DOHH2 (cell line): Measurements from ENCODE around the gene BBS12.

Source experiments
- H3F3A ChIP-seq: fragments of 200-600 bp; sonication (generic), shearing (Covaris generic); 2 replicates; pipeline ENCODE4 v1.6.0; 2016; ENCODE audit warnings: antibody characterized with exemption, mild to moderate bottlenecking; ENCODE audit not compliant: control insufficient read depth, insufficient read depth
- H3K27ac ChIP-seq: fragments of 200-600 bp; sonication (generic); 2 replicates; pipeline ENCODE4 v1.5.1; 2014; ENCODE audit warnings: low read depth, mild to moderate bottlenecking, low read length, moderate library complexity
- H3K27me3 ChIP-seq: fragments of 200-600 bp; sonication (generic); 2 replicates; pipeline ENCODE4 v1.6.1; 2014; ENCODE audit warnings: mild to moderate bottlenecking, low read length, mixed read lengths; ENCODE audit not compliant: control insufficient read depth
- H3K36me3 ChIP-seq: fragments of 200-600 bp; sonication (generic); 2 replicates; pipeline ENCODE4 v1.6.1; 2014; ENCODE audit warnings: mild to moderate bottlenecking, low read length, moderate library complexity, mixed read lengths; ENCODE audit not compliant: control insufficient read depth
- H3K4me1 ChIP-seq: fragments of 200-600 bp; sonication (generic); 2 replicates; pipeline ENCODE4 v1.6.1; 2014; ENCODE audit warnings: mild to moderate bottlenecking, low read length, mixed read lengths; ENCODE audit not compliant: control insufficient read depth
- H3K4me2 ChIP-seq: fragments of 200-600 bp; sonication (generic); 2 replicates; pipeline ENCODE4 v1.6.0; 2014; ENCODE audit warnings: mild to moderate bottlenecking, low read length, moderate library complexity
- H3K4me3 ChIP-seq: fragments of 200-600 bp; sonication (generic); 2 replicates; pipeline ENCODE4 v1.5.1; 2014; ENCODE audit warnings: mild to moderate bottlenecking, low read length, mixed read lengths
- H3K79me2 ChIP-seq: fragments of 200-600 bp; sonication (generic); 2 replicates; pipeline ENCODE4 v1.6.1; 2014; ENCODE audit warnings: mild to moderate bottlenecking, low read length, mixed read lengths; ENCODE audit not compliant: control insufficient read depth
- H3K9me2 ChIP-seq: fragments of 200-600 bp; sonication (generic); replicated peaks from 2 replicates; pipeline ENCODE4 v1.6.1; 2014; ENCODE audit warnings: mild to moderate bottlenecking, low read length, mixed read lengths; ENCODE audit not compliant: control insufficient read depth
- H3K9me3 ChIP-seq: fragments of 200-600 bp; sonication (generic); 2 replicates; pipeline ENCODE4 v1.6.1; 2014; ENCODE audit warnings: antibody characterized with exemption, low read length, mixed read lengths; ENCODE audit not compliant: control insufficient read depth, insufficient read depth
- H4K20me1 ChIP-seq: fragments of 200-600 bp; sonication (generic); 2 replicates; pipeline ENCODE4 v1.6.0; 2014; ENCODE audit warnings: low read depth, mild to moderate bottlenecking, antibody characterized with exemption, low read length, moderate library complexity; ENCODE audit not compliant: control insufficient read depth, insufficient read depth
- EZH2phosphoT487 ChIP-seq: fragments of 200-600 bp; sonication (generic); IDR thresholded peaks from 2 replicates; pipeline ENCODE4 v1.6.1; 2017; ENCODE audit warnings: borderline replicate concordance, mild to moderate bottlenecking, antibody characterized with exemption, low read length, moderate library complexity, mixed read lengths
- TF ChIP-seq, protein P1 (sequence below): fragments of 200-600 bp; sonication (generic); IDR thresholded peaks from one replicate; pipeline ENCODE4 v1.5.1; 2014; ENCODE audit warnings: antibody characterized with exemption, mild to moderate bottlenecking, low read depth, low read length; ENCODE audit not compliant: poor library complexity, severe bottlenecking

Gene BBS12

DNA sequence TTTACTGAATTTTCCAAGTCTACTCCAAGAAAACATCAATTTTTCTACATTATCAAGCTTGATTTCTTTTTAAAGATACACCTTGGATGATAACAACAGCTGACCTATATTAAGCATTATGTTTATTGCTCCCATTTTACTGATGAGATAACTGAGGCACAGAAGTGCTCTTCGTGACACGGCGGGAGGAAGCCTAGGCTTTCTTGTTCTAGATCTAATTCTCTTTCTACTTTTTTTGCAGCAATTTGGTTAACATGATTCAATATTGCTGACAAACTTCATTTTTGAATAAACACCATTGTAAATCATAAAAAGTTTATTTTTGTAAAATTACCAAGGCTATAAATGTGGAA, 33.8 kb downstream of the BBS12 start:
- no peaks in the 10 kb centered on the region for H3F3A ChIP-seq

DNA sequence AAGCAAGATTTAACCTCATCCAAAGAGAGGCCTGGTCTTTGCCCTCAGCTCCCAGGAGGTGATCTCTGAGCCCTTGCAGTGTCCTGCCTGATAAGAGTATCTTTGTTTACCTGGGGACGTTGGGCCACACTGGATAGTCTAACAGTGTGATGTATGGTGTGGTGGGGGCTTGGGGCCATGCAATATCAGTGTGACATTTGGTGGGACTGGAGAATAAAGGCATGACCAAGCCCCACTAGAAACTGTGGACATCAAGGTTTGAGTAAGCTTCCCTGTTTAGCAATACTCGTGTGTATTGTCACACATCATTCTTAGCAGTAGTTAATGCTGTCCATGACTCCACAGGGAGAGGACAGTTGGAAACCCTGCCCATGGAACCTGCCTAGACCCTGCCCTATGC, 34.4 kb downstream of the BBS12 start:
- H4K20me1 ChIP-seq = no peaks in the 10 kb centered on the region
- no peaks in the 10 kb centered on the region for H3K79me2 ChIP-seq
- H3K9me2 ChIP-seq = no peaks in the 10 kb centered on the region
- no peak overlapping the region for H3K4me2 ChIP-seq
- H3K27ac ChIP-seq = no peak overlapping the region
- H3F3A ChIP-seq = no peaks in the 10 kb centered on the region
- H3K9me3 ChIP-seq = no peaks in the 10 kb centered on the region
- H3K4me3 ChIP-seq = no peak overlapping the region
- H3K27me3 ChIP-seq = 0 out of 2 replicates have a peak, but pooled peaks cover 2% of the 10 kb centered on the region
- no peak for TF ChIP-seq EZH2phosphoT487
- TF ChIP-seq, protein P1, sequence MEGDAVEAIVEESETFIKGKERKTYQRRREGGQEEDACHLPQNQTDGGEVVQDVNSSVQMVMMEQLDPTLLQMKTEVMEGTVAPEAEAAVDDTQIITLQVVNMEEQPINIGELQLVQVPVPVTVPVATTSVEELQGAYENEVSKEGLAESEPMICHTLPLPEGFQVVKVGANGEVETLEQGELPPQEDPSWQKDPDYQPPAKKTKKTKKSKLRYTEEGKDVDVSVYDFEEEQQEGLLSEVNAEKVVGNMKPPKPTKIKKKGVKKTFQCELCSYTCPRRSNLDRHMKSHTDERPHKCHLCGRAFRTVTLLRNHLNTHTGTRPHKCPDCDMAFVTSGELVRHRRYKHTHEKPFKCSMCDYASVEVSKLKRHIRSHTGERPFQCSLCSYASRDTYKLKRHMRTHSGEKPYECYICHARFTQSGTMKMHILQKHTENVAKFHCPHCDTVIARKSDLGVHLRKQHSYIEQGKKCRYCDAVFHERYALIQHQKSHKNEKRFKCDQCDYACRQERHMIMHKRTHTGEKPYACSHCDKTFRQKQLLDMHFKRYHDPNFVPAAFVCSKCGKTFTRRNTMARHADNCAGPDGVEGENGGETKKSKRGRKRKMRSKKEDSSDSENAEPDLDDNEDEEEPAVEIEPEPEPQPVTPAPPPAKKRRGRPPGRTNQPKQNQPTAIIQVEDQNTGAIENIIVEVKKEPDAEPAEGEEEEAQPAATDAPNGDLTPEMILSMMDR = no peak
- no peaks in the 10 kb centered on the region for H3K36me3 ChIP-seq
- H3K4me1 ChIP-seq = peaks cover 7% of the 10 kb centered on the region

More for the DNA sequence above, 33.8 kb downstream of the BBS12 start:
- Histone ChIP-seq H3K4me2 (no peak overlapping the region), H3K4me1 (peaks cover 7% of the 10 kb centered on the region), H3K79me2 (no peaks in the 10 kb centered on the region), H3K9me2 (no peaks in the 10 kb centered on the region), H3K36me3 (no peaks in the 10 kb centered on the region), H3K4me3 (no peak overlapping the region), H3K27ac (no peak overlapping the region), H4K20me1 (no peaks in the 10 kb centered on the region), H3K9me3 (no peaks in the 10 kb centered on the region), H3K27me3 (0 out of 2 replicates have a peak, but pooled peaks cover 2% of the 10 kb centered on the region)
- TF ChIP-seq, protein P1 = no peak
- TF ChIP-seq EZH2phosphoT487 = no peak

GRCh38 chr4:122771724-122772123, 39.2 kb downstream of the BBS12 start:
- H3K27ac ChIP-seq = no peak overlapping the region

More at GRCh38 chr4:122771724-122772123, 39.2 kb downstream of the BBS12 start:
- Histone ChIP-seq H3K4me1 (no peaks in the 10 kb centered on the region), H3K9me3 (no peaks in the 10 kb centered on the region), H3K9me2 (no peaks in the 10 kb centered on the region), H3K36me3 (no peaks in the 10 kb centered on the region), H4K20me1 (no peaks in the 10 kb centered on the region), H3K4me3 (no peak overlapping the region), H3K27me3 (no peaks in the 10 kb centered on the region), H3F3A (no peaks in the 10 kb centered on the region), H3K79me2 (no peaks in the 10 kb centered on the region), H3K4me2 (no peak overlapping the region)
- TF ChIP-seq EZH2phosphoT487 = no peak
- TF ChIP-seq, protein P1 = no peak
